NCI-H748 (cell line): Measurements from ENCODE around the gene STUB1.

ENCODE experiments used
- DNase-seq: peaks from one replicate; lab custom pipeline; 2025; ENCODE audit not compliant: unreplicated experiment; lab: John Stamatoyannopoulos, UW

Gene STUB1

GRCh38 chr16:679814-680624 lies at the start of gene STUB1:
STUB1 (plus strand) TSS chr16:680410; CDS start chr16:680526, 116 bp downstream.
- DNase-seq = peak; percentile 86

- DNase-seq = peak; percentile 55
These were observed 49.3 kb upstream of the STUB1 start, which contains the start of gene WFIKKN1 for GRCh38 chr16:630815-631405. WFIKKN1 (plus strand) TSS chr16:630985; CDS start chr16:631254, 269 bp downstream.

GRCh38 chr16:631808-632358 lies 48.3 kb upstream of the STUB1 start:
- no peak for DNase-seq

DNA sequence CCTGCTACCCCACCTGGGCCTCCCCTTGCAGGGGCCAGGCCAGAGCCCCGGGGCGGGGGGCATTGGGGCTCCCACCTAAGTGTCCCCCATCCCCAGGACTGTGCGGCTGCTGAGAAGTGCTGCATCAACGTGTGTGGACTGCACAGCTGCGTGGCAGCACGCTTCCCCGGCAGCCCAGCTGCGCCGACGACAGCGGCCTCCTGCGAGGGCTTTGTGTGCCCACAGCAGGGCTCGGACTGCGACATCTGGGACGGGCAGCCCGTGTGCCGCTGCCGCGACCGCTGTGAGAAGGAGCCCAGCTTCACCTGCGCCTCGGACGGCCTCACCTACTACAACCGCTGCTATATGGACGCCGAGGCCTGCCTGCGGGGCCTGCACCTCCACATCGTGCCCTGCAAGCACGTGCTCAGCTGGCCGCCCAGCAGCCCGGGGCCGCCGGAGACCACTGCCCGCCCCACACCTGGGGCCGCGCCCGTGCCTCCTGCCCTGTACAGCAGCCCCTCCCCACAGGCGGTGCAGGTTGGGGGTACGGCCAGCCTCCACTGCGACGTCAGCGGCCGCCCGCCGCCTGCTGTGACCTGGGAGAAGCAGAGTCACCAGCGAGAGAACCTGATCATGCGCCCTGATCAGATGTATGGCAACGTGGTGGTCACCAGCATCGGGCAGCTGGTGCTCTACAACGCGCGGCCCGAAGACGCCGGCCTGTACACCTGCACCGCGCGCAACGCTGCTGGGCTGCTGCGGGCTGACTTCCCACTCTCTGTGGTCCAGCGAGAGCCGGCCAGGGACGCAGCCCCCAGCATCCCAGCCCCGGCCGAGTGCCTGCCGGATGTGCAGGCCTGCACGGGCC lies 47.5 kb upstream of the STUB1 start:
- no peak for DNase-seq

DNA sequence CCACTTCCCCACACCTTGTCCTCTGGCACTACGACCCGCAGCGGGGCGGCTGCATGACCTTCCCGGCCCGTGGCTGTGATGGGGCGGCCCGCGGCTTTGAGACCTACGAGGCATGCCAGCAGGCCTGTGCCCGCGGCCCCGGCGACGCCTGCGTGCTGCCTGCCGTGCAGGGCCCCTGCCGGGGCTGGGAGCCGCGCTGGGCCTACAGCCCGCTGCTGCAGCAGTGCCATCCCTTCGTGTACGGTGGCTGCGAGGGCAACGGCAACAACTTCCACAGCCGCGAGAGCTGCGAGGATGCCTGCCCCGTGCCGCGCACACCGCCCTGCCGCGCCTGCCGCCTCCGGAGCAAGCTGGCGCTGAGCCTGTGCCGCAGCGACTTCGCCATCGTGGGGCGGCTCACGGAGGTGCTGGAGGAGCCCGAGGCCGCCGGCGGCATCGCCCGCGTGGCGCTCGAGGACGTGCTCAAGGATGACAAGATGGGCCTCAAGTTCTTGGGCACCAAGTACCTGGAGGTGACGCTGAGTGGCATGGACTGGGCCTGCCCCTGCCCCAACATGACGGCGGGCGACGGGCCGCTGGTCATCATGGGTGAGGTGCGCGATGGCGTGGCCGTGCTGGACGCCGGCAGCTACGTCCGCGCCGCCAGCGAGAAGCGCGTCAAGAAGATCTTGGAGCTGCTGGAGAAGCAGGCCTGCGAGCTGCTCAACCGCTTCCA lies 46.7 kb upstream of the STUB1 start:
- no peak for DNase-seq

DNA sequence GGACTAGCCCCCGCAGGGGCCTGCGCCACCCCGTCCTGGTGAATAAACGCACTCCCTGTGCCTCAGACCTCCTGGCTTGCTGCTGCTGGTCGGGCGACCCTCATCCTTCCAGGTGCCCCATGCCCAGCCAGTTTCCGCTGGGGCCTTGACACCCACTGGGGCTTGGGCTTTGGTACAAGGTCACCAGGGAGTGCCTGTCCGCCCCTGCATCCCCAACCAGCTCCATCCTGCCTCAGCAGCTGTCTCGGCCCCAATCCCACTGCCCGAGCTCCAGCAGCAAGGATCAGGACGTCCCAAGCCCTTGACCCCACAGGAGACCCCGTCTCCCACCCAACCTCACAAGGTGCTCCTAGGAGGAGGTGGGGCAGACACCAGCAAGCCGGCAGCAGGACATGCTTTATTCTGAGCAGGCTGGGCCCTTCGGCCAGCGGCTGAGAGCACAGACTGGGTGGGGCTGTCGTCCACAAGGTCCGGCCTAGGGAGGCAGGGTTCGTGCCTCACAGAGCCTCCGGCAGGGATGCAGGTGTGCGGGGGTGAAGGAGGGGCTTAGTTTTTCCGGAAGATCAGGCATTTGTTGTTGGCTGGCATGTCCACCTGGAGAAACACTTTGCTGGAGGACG lies 46.0 kb upstream of the STUB1 start:
- no peak for DNase-seq

DNA sequence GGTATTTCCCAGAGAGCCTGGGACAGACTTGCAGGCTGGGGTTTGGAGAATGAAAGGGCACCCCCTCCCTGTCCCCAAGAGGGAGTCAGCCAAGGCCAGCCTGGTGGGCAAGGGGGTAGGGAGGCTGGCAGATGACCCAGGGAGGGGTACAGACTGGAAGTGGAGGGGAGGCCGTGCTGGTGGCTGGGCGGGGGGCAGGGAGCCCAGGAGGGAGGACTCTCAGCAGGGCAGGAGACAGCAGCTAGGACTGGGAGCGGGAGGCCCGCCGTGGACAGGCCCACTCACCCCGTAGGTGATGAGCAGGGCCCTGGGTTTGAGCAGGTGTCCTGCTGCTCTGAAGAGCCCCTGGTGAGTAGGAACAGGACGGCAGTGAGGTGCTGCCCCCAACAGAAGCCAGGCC lies 45.2 kb upstream of the STUB1 start:
- DNase-seq = no peak

GRCh38 chr16:635573-636205 lies 44.5 kb upstream of the STUB1 start:
- DNase-seq = peak; percentile 16

DNA sequence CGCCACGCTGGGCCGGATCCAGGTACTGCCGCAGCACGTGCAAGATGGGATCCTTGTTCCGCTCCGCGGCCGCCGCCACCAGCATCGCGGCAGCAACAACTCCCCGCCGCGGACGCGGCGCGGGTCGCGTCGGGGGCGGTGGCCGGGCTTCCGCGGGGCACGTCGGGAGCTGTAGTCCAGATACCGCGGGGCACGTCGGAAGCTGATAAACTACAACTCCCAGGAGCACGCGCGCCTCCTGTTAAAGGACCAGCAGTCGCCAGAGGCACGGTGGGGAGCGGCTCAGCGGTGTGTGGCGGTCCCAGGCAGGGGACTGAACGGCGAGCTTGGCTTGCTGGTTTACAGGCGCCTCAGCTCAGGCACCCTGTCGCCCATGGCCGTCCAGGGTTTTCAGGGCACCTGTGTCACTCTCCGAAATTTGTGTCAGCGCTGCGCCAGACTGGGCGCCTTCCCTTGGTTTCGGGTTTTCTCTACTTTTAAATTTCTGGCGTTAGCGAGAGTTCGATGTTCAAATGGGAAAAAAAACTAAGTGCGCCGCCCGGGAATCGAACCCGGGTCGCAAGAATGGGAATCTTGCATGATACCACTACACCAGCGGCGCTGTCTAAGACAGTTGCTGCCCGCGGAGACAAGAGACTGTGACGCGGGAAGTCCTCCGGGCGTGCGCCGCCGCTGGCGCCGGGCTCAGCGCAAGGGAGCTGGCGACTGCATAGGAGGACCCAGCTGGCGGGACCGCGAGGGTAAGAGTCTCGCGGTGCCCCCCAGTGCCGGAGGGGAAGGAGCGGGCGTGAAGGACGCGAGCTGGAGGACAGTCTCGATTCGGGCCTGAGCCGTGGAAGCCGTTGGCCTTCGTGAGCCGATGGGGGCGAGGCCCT lies 43.8 kb upstream of the STUB1 start, which contains the start of gene METTL26:
Gene METTL26 (minus strand): TSS at position 100 of the 875 bp plus-strand sequence. CDS start 15 bp downstream, at position 85.
- DNase-seq = peak; percentile 92

GRCh38 chr16:637081-638018 lies 42.9 kb upstream of the STUB1 start:
- peak; percentile 51 for DNase-seq

DNA sequence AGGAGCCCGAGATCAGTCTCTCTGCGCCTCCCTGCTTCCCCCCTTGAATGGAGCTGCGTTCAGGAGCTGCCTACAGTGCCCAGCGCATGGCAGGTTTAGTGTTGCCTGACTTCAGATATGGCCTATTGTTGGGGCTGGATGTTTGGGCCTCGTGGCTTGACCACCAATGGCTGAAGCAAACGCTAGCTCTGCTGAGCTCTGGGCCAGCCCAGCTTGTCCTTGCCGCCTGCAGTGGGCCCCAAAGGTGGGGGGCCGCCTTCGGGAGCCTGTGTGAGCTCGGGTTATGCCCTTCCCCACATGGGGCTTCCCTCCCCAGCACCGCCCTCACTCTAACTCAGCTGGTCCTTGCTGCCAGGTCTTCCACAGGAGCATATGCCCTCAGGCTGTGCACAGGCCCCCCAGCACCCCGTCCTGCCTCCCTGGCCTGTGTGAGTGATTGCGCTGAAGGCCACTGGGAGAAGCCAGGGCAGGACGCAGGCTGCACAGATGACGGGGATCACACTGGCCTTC lies 42.1 kb upstream of the STUB1 start:
- DNase-seq = no peak

GRCh38 chr16:638836-639235 lies 41.4 kb upstream of the STUB1 start:
- no peak for DNase-seq

- no peak for DNase-seq
These were observed 39.6 kb upstream of the STUB1 start for GRCh38 chr16:640614-641013.

DNA sequence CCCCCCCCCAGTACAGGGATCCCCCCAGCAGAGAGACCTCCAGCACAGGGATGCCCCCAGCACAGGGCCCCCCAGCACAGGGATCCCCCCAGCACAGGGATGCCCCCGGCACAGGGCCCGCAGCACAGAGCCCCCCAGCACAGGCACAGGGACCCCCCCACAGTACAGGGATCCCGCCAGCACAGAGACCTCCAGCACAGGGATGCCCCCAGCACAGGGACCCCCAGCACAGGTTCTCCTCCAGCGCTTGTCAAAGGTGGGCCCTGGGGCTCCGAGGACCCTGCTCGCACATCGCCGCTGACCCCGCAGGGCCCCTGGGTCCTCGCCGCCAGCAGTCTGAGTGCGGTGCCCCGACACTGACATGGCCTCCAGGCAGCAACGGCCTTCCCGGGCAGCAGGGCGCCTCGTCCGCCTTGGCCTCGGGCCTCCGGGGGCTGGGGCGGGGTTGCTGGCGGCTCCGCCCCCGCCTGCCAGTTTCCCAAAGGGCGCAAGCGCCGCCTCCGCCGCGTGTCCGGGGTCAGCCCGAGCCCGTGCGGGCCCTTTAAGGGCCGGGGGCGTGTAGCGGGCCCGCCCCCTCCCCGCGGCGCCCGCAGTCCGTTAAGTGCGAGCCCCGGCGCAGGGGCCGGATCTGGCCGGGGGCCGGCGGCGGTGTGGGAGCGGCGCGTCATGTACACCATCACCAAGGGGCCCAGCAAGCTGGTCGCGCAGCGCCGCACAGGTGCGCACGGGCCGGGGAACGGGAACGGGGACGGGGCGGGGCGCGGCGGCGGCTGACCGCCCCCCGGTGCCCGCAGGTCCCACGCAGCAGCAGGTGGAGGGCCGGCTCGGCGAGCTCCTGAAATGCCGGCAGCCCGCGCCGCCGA lies 38.7 kb upstream of the STUB1 start, which contains the start of gene MCRIP2:
Gene MCRIP2 (plus strand): TSS at position 503 of the 863 bp plus-strand sequence. CDS start 164 bp downstream, at position 667.
- peak; percentile 79 for DNase-seq

DNA sequence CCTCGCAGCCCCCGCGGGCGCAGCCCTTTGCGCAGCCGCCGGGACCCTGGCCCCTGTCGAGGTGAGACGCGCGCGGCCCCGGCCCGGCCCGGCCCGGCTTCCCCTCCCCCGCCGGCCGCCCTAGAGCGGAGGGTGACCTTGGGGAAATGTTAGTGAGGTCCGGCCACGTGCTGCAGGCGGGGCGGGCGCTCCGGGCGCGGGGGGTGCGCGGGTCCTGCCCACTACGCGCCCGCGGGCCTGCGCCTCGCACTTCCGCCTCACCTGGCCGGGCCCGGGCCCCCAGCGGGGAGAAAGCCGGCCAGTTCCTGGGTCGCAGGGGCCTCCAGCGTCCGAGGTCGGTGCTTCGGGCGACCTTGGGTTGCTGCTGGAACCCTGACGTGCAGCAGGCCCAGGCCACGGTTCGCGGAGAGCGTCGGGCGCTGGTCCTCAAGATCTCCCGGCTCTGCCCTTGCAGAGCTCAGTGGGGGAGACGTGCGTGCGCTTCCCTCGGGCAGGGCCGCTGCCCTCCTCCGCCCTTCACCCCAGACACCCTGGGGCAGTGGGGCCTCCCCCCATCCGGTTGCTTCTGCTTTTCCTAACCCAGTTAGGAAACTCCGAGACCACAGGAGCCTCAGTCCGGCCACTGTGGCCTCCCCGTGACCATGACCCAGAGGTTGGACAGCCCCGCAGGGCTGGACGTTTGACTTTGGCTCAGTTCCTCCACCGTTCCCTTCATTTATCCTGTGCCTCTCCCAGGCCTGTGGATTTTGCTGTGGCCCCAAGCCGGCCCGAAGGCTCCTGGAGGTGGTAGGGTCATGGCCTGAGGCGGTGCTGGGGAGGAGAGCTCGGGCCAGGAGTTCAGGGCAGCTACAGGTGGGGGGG lies 37.8 kb upstream of the STUB1 start:
- peak; percentile 40 for DNase-seq
